Liver (tissue), 9 donors: Measurements from ENCODE around the gene NPW. TPM values are rescaled to one million over a fixed set of nuclear protein-coding genes. Genes with fewer than 3 reads are reported as not detected.

Experiments used
- DNase-seq: peaks from one replicate; pipeline ENCODE4 v3.0.0-alpha.2; 2017; ENCODE audit warnings: low spot score
- H3K27ac ChIP-seq, 2 donors: one replicate each; pipeline ENCODE4 v1.7.0; 2013; ENCODE audit warnings: inconsistent platforms in 2 of 2, low read length in 2 of 2, control low read depth in 1 of 2, low read depth in 1 of 2, mild to moderate bottlenecking in 1 of 2
- H3K27me3 ChIP-seq, 4 donors: one replicate each; pipeline versions ENCODE4 v1.6.1 to v1.7.0; 2013; ENCODE audit warnings: low read length in 3 of 4, inconsistent platforms in 1 of 4, mild to moderate bottlenecking in 1 of 4, moderate library complexity in 1 of 4; ENCODE audit not compliant: control insufficient read depth in 4 of 4, insufficient read depth in 4 of 4
- H3K36me3 ChIP-seq, 4 donors: one replicate each; pipeline versions ENCODE4 v1.6.1 to v1.7.0; 2013; ENCODE audit warnings: low read length in 3 of 4, mild to moderate bottlenecking in 3 of 4, low read depth in 1 of 4, moderate library complexity in 1 of 4; ENCODE audit not compliant: control insufficient read depth in 4 of 4, insufficient read depth in 3 of 4
- H3K4me1 ChIP-seq, 4 donors: one replicate each; pipeline versions ENCODE4 v1.6.1 to v1.7.0; 2013; ENCODE audit warnings: low read length in 3 of 4, mild to moderate bottlenecking in 3 of 4, moderate library complexity in 1 of 4; ENCODE audit not compliant: control insufficient read depth in 4 of 4, insufficient read depth in 4 of 4
- H3K4me3 ChIP-seq, 3 donors: one replicate each; pipeline versions ENCODE4 v1.6.1 to v1.7.0; 2013; ENCODE audit warnings: low read length in 3 of 3, control low read depth in 1 of 3, low read depth in 1 of 3, mild to moderate bottlenecking in 1 of 3
- H3K9ac ChIP-seq, 2 donors: one replicate each; pipeline ENCODE4 v1.7.0; 2013; ENCODE audit warnings: low read length in 2 of 2, mild to moderate bottlenecking in 2 of 2, moderate library complexity in 2 of 2, control low read depth in 1 of 2, low read depth in 1 of 2
- H3K9me3 ChIP-seq, 4 donors: one replicate each; pipeline versions ENCODE4 v1.6.1 to v1.7.0; 2013; ENCODE audit warnings: low read length in 3 of 4; ENCODE audit not compliant: control insufficient read depth in 4 of 4
- ATF3 ChIP-seq: IDR thresholded peaks from 2 replicates; pipeline ENCODE4 v1.6.1; 2016; ENCODE audit warnings: antibody characterized with exemption
- CTCF ChIP-seq: fragments of 150-350 bp; IDR thresholded peaks from 2 replicates; pipeline ENCODE4 v1.5.1; 2017; ENCODE audit warnings: improper control_type of control experiment, low read depth, low read length; ENCODE audit not compliant: missing input control
- EGR1 ChIP-seq, 2 donors: IDR thresholded peaks; 2 replicates each; pipeline ENCODE4 v1.6.1; 2016 to 2018; ENCODE audit warnings: antibody characterized with exemption in 2 of 2, low read depth in 2 of 2
- FOXA1 ChIP-seq: IDR thresholded peaks from 2 replicates; pipeline ENCODE4 v1.6.1; 2016; ENCODE audit warnings: antibody characterized with exemption
- FOXA2 ChIP-seq: IDR thresholded peaks from 2 replicates; pipeline ENCODE4 v1.6.1; 2016; ENCODE audit warnings: antibody characterized with exemption
- GABPA ChIP-seq, 2 donors: IDR thresholded peaks in 1 of 2; conservative IDR thresholded peaks in 1 of 2; 2 replicates each; pipeline ENCODE4 v1.6.1; 2016; ENCODE audit warnings: antibody characterized with exemption in 2 of 2, mild to moderate bottlenecking in 1 of 2, moderate library complexity in 1 of 2
- HNF4A ChIP-seq, 2 donors: conservative IDR thresholded peaks; 2 replicates each; pipeline ENCODE4 v1.6.1; 2016; ENCODE audit warnings: antibody characterized with exemption in 2 of 2, mild to moderate bottlenecking in 2 of 2
- HNF4G ChIP-seq: IDR thresholded peaks from 2 replicates; pipeline ENCODE4 v1.6.1; 2016; ENCODE audit warnings: antibody characterized with exemption
- JUND ChIP-seq, 2 donors: IDR thresholded peaks; 2 replicates each; pipeline ENCODE4 v1.6.1; 2016; ENCODE audit warnings: antibody characterized with exemption in 2 of 2
- MAX ChIP-seq: IDR thresholded peaks from 2 replicates; pipeline ENCODE4 v1.6.1; 2016; ENCODE audit warnings: antibody characterized with exemption
- NR2F2 ChIP-seq: IDR thresholded peaks from 2 replicates; pipeline ENCODE4 v1.6.1; 2016; ENCODE audit warnings: antibody characterized with exemption
- RAD21 ChIP-seq, 2 donors: IDR thresholded peaks; 2 replicates each; pipeline ENCODE4 v1.6.1; 2016; ENCODE audit warnings: antibody characterized with exemption in 2 of 2, mild to moderate bottlenecking in 2 of 2
- REST ChIP-seq: IDR thresholded peaks from 2 replicates; pipeline ENCODE4 v1.6.1; 2016; ENCODE audit warnings: antibody characterized with exemption, mild to moderate bottlenecking
- RXRA ChIP-seq, 2 donors: IDR thresholded peaks; 2 replicates each; pipeline ENCODE4 v1.6.1; 2017 to 2018; ENCODE audit warnings: antibody characterized with exemption in 2 of 2, mild to moderate bottlenecking in 1 of 2
- SP1 ChIP-seq: IDR thresholded peaks from 2 replicates; pipeline ENCODE4 v1.6.1; 2018; ENCODE audit warnings: antibody characterized with exemption, mild to moderate bottlenecking
- TAF1 ChIP-seq: conservative IDR thresholded peaks from 2 replicates; pipeline ENCODE4 v1.6.1; 2016; ENCODE audit warnings: antibody characterized with exemption, mild to moderate bottlenecking
- YY1 ChIP-seq: IDR thresholded peaks from 2 replicates; pipeline ENCODE4 v1.6.1; 2016; ENCODE audit warnings: antibody characterized with exemption, mild to moderate bottlenecking
- ZBTB33 ChIP-seq: IDR thresholded peaks from 2 replicates; pipeline ENCODE4 v1.6.1; 2016; ENCODE audit warnings: antibody characterized with exemption
- WGBS: extraction: QIAGEN DNeasy Blood & Tissue Kit; methylation state at CpG from one replicate; pipeline ENCODE4 v1.1.7; 2013; 5-methylcytosine and 5-hydroxymethylcytosine counted together
- polyA plus RNA-seq, 2 donors: library from polyadenylated mRNA; stranded (reverse) in 1 of 2; unstranded in 1 of 2; fragments of 200-250 nt in 1 of 2; fragments of >200 nt in 1 of 2; fragmentation: Nextera tagmentation in 1 of 2; extraction: Ambion mirVana in 1 of 2; gene quantifications; one replicate each; pipeline versions ENCODE4 v1.2.1 to v1.2.3, GENCODE V29; 2013 to 2015
- total RNA-seq, 2 donors: library from RNA; depleted of rRNA; stranded (reverse); fragments of >200 nt; gene quantifications; one replicate each; pipeline ENCODE4 v1.2.3, GENCODE V29; 2014
- donor health status: healthy.
- donor health status: healthy.
- donor health status: healthy.
- donor health status: healthy.
- donor health status: healthy.

The NPW gene
- total and polyA plus RNA-seq, 4 donors: 1.3 to 20.6 (median 9.1) TPM

- H3K9me3 ChIP-seq: no peaks in the 10 kb centered on the region
- no peak overlapping the region for H3K27ac ChIP-seq
- no peak for DNase-seq
- H3K4me3 ChIP-seq: peak overlapping the region in 1 of 3 donors; percentile 18
- H3K4me1 ChIP-seq: peaks cover 24 to 54% (median 35%) of the 10 kb centered on the region in 4 donors
- no peaks in the 10 kb centered on the region for H3K27me3 ChIP-seq
- no peak for TF ChIP-seq TAF1
- TF ChIP-seq HNF4A (conservative IDR thresholded peaks at IDR 0.05): no peak
- TF ChIP-seq ATF3: no peak
- no peak for TF ChIP-seq SP1
- no peak for TF ChIP-seq FOXA2
- TF ChIP-seq RAD21 (IDR thresholded peaks at IDR 0.05): no peak
- no peak for TF ChIP-seq RXRA (IDR thresholded peaks at IDR 0.05)
- no peak for TF ChIP-seq REST
- no peak for TF ChIP-seq GABPA (IDR thresholded peaks at IDR 0.05 in 1 of 2, conservative IDR thresholded peaks at IDR 0.05 in 1 of 2)
- TF ChIP-seq MAX: no peak
- no peak for TF ChIP-seq HNF4G
- TF ChIP-seq JUND (IDR thresholded peaks at IDR 0.05): no peak
- TF ChIP-seq EGR1 (IDR thresholded peaks at IDR 0.05; ENCODE audit: low read depth in 2 of 2): no peak
- TF ChIP-seq FOXA1: no peak
- TF ChIP-seq NR2F2: no peak
- no peak for TF ChIP-seq YY1
- TF ChIP-seq CTCF: no peak
- TF ChIP-seq ZBTB33: no peak
- 6% methylated on average over 14 of the region's 14 CpGs for WGBS
- no peak overlapping the region for H3K9ac ChIP-seq
- no peaks in the 10 kb centered on the region for H3K36me3 ChIP-seq
Observed at GRCh38 chr16:2022723-2023091, 3.1 kb downstream of the NPW start.
